Measurements from ENCODE around the gene NUP133.
"Not testable (repeated sequence)": the region's sequence is repeated elsewhere in the genome, so short reads cannot be mapped to it uniquely, and the experiment has no call there.

The NUP133 gene

DNA sequence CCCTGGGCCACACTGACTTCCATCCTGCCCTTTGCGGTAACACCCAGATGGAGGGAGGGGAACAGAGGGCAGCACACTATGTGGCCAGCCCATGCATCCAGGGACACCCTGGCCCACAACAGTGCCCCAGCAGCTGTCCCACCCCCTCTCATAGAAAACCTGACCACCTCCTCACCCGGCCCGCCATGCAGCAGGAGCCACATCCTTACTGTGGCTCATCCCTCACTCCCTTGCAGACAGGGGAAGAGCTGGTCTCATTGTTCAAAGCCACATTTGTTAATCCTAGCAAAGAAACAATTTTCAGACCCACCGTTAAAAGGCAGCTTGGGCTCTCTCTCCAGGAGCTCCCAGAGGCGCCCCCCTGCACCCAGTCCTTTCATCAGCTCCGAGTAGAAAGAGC is 23.2 kb upstream of the NUP133 start:
- TF ChIP-seq, protein P1, sequence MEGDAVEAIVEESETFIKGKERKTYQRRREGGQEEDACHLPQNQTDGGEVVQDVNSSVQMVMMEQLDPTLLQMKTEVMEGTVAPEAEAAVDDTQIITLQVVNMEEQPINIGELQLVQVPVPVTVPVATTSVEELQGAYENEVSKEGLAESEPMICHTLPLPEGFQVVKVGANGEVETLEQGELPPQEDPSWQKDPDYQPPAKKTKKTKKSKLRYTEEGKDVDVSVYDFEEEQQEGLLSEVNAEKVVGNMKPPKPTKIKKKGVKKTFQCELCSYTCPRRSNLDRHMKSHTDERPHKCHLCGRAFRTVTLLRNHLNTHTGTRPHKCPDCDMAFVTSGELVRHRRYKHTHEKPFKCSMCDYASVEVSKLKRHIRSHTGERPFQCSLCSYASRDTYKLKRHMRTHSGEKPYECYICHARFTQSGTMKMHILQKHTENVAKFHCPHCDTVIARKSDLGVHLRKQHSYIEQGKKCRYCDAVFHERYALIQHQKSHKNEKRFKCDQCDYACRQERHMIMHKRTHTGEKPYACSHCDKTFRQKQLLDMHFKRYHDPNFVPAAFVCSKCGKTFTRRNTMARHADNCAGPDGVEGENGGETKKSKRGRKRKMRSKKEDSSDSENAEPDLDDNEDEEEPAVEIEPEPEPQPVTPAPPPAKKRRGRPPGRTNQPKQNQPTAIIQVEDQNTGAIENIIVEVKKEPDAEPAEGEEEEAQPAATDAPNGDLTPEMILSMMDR (IDR thresholded peaks at IDR 0.05; ENCODE audit: low read depth, low read length, missing control alignments), result no peak
- H3K4me3 ChIP-seq (replicated peaks; ENCODE audit: low read depth, low read length), result no peak overlapping the region
- no peak for DNase-seq (ENCODE audit: extremely low read depth, low read depth)

DNA sequence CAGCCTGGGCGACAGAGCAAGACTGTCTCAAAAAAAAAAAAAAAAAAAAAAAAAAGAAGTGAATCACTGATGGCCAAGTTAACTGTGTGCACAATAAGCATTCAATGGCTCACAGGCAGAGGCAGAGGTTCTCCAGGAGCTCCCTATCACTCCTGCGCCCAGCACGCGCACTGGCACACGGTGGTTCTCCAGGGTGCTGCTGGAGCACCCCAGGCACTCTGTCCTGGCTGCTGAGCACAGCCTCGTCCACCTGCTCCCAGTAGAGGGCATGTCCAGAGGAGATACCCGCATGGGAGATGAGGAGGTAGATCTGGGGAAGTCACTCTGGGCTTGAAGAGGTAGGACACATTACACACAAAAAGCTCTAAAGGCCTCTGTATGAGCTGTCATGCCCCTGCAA is 21.5 kb upstream of the NUP133 start:
- TF ChIP-seq, protein P1 (IDR thresholded peaks at IDR 0.05; ENCODE audit: low read depth, low read length, missing control alignments), result no peak
- DNase-seq (ENCODE audit: extremely low read depth, low read depth), result no peak
- H3K4me3 ChIP-seq (replicated peaks; ENCODE audit: low read depth, low read length), result no peak overlapping the region

DNA sequence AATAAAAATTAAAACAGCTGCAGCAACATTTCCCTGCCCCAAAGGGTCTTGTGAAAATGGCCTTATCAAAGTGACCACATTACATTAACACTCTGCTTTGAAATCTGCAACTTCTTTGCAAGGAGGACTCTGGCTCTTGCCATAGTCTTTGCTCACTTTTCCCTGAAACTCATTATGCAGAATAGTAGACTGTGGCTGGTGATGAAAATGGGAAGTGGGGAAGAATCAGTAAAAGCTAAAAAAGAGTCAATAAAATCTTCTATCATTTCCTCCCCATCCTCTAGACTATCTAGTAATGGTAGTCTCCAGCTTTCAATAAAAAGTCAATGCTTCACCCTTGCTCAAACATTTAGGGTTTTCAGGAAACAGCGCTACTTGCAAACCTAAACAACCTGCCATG is 18.6 kb upstream of the NUP133 start:
- DNase-seq (ENCODE audit: extremely low read depth, low read depth), result no peak
- TF ChIP-seq, protein P1 (IDR thresholded peaks at IDR 0.05; ENCODE audit: low read depth, low read length, missing control alignments), result no peak
- H3K4me3 ChIP-seq (replicated peaks; ENCODE audit: low read depth, low read length), result no peak overlapping the region

DNA sequence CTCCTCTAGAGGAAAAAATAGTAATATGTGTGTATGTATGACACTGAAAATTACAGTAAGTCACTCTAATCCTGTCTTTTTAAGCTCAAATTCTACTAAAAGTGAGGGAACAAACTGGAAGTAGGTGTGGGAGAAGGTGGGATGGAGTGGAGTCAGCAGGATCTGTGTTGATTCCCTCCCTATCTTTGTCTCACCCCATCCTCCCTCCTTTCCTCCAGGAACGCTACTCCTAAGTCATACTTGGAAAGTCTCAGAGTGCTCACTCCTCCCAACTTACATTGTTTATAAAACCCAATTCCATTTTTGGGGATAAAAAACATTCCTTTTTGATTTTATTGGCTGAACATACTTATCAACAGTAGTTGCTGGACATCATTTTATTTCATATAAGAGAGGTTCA is 14.9 kb upstream of the NUP133 start:
- H3K4me3 ChIP-seq (replicated peaks; ENCODE audit: low read depth, low read length), result no peak overlapping the region
- DNase-seq (ENCODE audit: extremely low read depth, low read depth), result no peak
- TF ChIP-seq, protein P1 (IDR thresholded peaks at IDR 0.05; ENCODE audit: low read depth, low read length, missing control alignments), result no peak

DNA sequence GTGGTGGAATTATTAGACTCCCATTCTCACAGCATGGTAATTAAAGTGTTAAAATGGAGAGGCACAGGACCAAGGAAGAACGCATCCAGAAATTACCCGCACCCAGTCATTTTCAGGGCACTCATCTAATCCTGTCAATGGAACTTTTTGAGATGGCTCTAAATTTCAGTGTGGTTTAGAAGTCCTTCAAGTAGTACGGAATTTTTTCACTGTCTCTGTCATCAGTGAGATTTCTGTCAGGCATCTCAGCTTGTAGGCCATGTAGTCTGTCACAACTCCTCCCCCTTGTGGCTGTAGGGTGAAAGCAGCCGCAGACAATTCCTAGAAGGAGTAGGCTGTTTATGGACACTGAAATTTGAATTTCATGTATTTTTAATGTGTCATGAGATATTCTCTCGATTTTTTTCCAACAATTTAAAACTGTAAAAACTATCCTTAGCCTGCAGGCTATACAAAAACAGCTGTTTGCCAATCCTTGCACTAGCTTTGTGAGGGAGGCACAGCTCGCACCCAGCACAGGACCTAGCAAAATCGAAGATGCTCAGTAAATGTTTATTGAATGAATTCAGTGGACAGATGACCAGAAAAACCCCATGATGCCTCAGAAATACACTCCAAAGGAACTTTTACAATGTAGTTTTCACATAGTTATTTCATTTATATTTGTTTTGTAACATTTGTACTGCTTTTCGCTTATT is 6.6 kb upstream of the NUP133 start:
- H3K4me3 ChIP-seq (replicated peaks; ENCODE audit: low read depth, low read length), result no peak overlapping the region
- TF ChIP-seq, protein P1 (IDR thresholded peaks at IDR 0.05; ENCODE audit: low read depth, low read length, missing control alignments), result peak; percentile 91
- DNase-seq (ENCODE audit: extremely low read depth, low read depth), result peak; percentile 46

DNA sequence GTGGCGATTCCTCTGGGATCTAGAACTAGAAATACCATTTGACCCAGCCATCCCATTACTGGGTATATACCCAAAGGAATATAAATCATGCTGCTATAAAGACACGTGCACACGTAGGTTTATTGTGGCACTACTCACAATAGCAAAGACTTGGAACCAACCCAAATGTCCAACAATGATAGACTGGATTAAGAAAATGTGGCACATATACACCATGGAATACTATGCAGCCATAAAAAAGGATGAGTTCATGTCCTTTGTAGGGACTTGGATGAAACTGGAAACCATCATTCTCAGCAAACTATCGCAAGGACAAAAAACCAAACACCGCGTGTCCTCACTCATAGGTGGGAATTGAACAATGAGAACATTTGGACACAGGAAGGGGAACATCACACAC is 3.5 kb upstream of the NUP133 start:
- not testable (repeated sequence) for DNase-seq (ENCODE audit: extremely low read depth, low read depth); H3K4me3 ChIP-seq (replicated peaks; ENCODE audit: low read depth, low read length)

DNA sequence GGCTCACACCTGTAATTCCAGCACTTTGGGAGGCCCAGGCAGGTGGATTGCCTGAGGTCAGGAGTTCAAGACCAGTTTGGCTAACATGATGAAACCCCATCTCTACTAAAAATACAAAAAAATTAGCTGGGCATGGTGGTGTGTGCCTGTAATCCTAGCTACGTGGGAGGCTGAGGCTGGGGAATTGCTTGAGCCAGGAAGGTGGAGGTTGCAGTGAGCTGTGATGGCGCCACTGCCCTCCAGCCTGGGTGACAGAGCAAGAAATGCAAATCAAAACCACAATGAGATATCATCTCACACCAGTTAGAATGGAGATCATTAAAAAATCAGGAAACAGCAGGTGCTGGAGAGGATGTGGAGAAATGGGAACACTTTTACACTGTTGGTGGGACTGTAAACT is 3.1 kb upstream of the NUP133 start:
- DNase-seq (ENCODE audit: extremely low read depth, low read depth); H3K4me3 ChIP-seq (replicated peaks; ENCODE audit: low read depth, low read length): not testable (repeated sequence)

DNA sequence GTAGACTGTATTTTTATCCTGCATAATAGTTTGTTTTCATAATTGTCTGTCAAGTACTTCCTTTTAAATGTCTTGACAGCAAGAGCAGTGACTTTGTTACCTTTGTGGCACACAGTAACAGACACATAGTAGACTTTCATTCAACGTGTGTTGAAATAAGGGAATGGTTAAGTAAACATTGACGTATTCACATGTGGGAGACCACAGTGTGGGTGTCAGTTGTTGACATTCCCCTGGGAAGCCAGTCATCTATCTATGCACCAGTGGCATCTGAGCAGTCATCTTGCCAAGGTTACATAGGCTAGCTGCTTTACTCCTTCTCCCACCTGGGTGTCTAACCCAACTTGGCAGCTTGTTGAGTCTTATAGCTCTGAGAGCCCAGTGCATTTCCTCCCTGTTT is 1.4 kb upstream of the NUP133 start:
- no peak for DNase-seq (ENCODE audit: extremely low read depth, low read depth)
- H3K4me3 ChIP-seq (replicated peaks; ENCODE audit: low read depth, low read length), result no peak overlapping the region
- TF ChIP-seq, protein P1 (IDR thresholded peaks at IDR 0.05; ENCODE audit: low read depth, low read length, missing control alignments), result no peak
